GM12873 (cell line): ENCODE data around the gene SCAP.

ENCODE experiments used
- TF ChIP-seq, protein P1 (sequence below): IDR thresholded peaks from 2 replicates; pipeline ENCODE4 v1.5.1; 2012; ENCODE audit warnings: low read depth, mild to moderate bottlenecking, moderate library complexity, low read length, control low read depth; ENCODE audit not compliant: insufficient read depth; ENCODE audit errors: missing control alignments

SCAP gene

DNA sequence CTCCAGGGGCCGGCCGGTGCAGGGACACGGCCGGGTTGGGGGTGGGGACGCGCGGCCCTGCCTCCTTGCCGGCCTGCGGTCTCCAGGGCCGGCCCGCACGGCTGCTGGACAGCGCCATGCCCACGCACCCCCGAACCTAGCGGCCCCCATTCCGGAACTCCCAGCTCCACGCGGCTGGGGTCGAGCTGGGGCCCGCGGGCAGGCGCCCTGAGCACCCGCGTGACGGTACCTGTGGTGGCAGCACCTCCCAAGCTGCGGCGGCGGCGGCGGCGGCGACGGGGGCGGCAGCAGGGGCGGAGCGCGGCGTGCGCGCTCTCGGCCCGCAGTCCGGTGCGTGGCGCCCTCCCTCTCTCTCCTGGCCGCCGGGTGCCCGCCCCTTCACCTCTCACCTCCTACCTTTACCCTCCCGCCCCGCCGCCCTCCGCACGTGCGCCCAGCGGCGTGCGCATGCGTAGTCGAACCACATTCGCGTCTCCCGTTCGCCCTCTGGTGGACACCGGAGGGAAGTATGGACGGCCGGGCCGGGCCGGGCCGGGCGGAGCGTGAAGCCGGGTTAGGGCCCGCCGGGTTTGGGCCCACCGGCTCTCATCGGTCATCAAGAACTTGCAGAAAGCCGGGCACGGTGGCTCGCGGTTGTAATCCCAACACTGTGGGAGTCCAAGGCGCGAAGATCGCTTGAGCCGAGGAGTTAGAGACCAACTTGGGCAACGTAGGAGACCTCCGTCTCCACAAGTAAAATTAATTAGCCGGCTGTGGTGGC lies at the start of gene SCAP:
SCAP (minus strand) TSS at position 372 of the 760 bp plus-strand sequence. CDS start 32,948 bp downstream, outside the sequence.
- TF ChIP-seq, protein P1, sequence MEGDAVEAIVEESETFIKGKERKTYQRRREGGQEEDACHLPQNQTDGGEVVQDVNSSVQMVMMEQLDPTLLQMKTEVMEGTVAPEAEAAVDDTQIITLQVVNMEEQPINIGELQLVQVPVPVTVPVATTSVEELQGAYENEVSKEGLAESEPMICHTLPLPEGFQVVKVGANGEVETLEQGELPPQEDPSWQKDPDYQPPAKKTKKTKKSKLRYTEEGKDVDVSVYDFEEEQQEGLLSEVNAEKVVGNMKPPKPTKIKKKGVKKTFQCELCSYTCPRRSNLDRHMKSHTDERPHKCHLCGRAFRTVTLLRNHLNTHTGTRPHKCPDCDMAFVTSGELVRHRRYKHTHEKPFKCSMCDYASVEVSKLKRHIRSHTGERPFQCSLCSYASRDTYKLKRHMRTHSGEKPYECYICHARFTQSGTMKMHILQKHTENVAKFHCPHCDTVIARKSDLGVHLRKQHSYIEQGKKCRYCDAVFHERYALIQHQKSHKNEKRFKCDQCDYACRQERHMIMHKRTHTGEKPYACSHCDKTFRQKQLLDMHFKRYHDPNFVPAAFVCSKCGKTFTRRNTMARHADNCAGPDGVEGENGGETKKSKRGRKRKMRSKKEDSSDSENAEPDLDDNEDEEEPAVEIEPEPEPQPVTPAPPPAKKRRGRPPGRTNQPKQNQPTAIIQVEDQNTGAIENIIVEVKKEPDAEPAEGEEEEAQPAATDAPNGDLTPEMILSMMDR: peak; percentile 77

DNA sequence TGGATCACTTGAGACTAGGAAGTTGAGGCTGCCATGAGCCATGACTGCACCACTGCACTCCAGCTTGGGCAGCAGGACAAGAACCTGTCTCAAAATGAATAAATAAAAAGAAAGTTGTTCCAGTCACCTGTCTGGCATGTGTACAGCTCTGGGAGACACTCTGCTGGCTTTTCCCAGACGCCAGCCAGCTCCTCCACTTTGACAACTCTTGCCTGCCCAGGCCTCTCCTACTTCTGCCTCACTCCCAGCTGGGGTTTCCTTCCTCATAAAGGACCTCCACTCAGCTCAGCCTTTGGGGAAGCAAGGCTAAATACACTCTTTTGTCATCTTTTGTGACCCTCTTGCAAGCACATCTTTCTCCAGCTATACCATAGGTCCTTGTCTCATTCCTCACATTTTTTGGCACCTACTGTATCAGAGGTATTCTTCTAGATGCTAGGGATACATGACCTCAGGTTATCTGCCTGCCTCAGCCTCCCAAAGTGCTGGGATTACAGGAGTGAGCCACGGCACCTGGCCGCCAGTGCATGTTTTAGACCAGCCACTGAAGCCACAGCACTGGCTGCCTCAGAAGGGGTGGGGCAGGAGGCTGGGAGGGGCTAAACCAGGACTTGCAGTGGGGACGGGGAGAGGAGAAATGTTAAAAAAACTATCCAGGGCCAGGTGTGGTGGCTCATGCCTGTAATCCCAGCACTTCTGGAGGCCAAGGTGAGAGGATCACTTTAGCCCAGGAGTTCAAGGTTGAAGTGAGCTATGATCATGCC lies 47.8 kb upstream of the SCAP start:
- TF ChIP-seq, protein P1: no peak

DNA sequence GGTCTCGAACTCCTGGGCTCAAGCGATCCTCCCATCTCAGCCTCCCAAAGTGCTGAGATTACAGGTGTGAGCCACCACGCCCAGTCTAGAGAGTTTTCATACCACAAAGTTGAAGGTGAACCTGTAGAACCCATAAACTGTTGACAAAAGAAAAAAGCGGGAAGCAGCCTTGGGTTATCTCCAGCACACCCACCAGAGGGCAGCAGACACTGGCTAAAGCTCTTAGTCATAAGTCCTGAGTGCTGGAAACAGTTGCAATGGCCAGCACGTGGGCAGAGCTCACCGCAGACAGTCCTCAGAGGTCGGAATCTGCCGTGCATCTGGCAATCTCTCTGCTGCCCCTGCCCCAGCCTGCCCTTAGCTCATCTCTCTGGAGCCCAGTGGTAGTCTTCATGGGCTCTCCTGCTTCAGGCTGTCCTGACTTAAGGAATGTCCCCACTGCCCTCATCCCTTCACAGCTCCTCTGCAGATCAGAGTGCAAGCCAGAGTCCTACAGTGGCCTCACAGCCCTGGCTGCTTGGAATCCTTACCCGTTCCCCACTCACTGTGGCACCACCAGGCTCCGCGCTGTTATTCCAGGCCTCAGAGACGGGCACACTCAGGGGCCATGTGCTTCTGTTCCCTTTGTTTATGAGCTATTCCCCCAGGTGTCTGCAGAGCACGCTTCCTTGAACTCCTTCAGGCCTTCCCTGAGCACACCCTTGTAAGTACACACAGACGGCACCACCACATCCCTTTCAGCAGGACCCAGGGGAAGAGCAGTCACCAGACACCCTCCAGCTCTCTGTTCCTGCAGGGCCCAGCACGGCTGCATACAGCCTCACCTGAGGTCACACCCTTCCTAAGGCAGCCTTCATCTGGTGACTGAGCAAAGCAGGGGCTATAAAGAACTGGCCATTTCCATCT lies 46.6 kb upstream of the SCAP start:
- TF ChIP-seq, protein P1: peak; percentile 93

- TF ChIP-seq, protein P1: no peak
Observed at GRCh38 chr3:47520756-47521155, 45.0 kb upstream of the SCAP start.

DNA sequence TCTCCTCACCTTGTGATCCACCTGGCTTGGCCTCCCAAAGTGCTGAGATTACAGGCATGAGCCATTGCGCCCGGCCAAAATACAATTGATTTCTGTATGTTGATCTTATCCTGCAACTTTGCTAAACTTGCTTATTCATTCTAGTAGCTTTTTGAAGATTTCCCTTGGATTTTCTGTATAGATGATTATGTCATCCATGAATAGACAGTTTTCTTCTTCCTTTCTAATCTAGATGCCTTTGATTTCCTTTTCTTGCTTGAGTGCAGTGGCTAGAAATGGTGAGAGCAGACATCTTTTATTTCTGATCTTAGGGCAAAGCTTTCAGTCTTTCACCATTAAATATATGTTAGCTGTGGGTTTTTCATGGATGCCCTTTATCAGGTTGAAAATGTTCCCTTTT lies 42.2 kb upstream of the SCAP start:
- TF ChIP-seq, protein P1: no peak

- TF ChIP-seq, protein P1: no peak
Observed at GRCh38 chr3:47515864-47516319, 40.2 kb upstream of the SCAP start.
